Stimulated activated CD8-positive, alpha-beta memory T cell treated with anti-CD3 and anti-CD28 coated beads, Interleukin-15, amount 100 ng/mL, for 4 hours (primary cell): ENCODE results near the gene KIF6.

Experiments
- DNase-seq, 2 donors: peaks; one replicate each; pipeline ENCODE4 v3.0.0-alpha.2; 2020; ENCODE audit warnings: low read depth in 2 of 2

The KIF6 gene

GRCh38 chr6:39386487-39386886 lies 338.7 kb downstream of the KIF6 start:
- DNase-seq: no peak

DNA sequence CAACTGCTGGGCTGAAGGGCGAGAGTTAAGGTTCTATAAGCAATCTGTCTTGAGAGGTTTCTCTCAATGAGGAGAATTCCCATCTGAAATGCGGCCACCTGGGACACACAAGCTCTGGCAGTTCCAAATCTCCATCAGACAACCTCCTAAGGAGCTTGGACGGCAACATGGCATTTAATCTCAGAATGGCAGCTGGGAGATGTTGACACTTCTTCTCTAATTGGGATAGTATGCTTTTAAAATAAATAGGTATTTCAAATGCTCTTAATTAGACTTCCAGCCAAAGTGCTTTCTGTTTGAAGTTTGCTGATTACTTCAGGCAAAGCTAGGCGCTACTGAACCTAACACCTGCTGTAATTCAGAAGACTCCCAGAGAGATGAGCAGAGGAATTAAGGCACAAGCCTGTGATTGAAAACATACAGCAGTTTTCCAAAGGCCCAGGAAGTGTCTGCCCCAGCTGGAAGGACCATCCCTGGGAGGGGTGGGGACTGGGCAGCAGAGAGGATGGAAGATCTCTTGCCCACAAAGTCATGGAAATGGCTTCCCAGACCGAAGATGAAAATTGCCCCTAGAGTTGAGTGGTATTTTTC lies 343.6 kb downstream of the KIF6 start:
- DNase-seq: no peak

- DNase-seq: no peak
These were observed 344.2 kb downstream of the KIF6 start for GRCh38 chr6:39380837-39381549.

DNA sequence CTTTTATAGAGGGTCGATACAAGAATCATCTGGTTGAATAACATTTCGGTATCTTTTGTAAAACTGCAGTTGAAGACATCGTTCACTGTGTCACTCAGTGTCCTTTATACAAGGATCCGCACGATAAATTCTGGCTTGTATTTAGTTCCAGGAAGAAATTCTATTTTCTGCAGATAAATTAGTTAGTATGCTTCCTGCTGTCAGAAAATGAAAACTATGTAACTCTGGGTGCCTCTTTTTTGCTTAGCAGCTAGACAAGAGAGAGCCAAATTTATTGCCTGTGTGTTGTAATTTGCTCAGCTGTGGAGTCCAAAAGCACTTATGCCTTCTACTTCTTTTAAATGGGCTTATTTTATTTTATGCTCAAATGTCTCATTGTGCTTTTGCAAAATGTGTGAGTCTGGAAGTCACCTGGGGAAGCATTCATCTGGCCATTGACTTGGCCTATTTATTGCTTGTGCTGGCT lies 346.2 kb downstream of the KIF6 start:
- DNase-seq: no peak

DNA sequence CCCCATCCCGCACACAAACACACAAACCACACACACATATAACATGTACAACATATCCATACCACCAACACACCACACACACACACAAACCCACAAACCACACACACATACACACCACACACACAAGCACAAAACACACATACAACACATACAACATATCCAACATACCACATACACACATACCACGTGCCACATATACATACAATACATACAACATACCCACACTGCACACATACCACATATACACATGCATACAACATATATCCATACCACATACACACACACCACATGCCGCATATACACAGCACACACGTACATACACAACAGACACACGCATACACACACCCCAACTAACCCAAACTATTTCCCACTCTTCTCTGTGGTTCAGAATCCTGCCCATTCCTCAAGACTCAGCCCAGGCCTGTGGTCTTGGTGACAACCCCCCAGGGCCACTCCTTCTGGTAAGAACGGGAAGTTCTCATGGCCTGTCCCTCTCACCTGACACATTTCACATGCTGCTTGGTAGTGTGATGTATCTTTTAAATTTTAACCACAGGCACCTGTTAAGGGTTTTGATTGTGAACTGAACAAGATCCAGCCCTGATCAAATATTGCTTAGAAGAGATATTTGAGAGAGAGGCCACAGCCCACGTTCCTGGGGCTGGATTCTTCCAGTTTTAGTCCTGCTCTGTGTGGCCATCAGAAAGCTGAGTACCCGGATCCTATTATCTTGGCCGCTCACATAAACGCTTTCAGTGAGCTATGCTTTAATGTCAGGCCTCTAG lies 346.8 kb downstream of the KIF6 start:
- no peak for DNase-seq

DNA sequence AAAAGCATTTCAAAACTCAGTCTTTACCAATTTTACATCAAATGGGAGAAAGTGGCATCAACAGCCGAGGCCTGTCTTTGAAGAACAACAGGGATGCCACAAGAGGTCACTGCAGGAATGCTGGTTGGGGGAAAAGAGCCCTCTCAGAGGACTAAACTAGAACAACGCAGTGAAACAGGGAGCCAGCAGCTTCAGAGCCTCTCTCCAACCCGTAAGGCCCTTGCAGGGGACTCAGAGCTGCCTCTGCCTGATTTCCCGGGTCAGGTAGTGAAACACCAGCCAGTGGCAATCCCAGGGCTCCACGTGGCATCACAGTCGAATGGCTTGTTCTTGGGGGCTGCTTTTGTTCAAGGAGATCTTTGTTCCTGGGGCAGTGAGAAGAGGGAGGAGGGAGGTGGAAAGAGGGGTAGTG lies 347.7 kb downstream of the KIF6 start:
- no peak for DNase-seq

DNA sequence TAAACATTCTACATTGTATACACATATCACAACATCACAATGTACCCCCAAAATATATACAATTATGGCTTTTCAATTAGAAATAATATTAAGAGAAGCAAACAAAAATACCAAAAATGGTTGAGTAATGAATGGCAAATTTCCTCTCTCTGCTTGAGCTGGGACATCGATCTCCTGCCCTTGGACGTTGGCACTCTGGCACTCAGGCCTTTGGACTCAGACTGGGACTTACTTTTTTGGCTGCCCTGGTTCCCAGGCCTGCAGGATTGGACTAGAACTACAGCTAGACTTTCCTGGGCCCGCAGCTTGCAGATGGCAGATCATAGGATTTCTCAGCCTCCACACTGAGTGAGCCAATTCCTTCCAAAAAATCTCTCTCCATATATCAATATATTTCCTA lies 349.8 kb downstream of the KIF6 start:
- DNase-seq: no peak

GRCh38 chr6:39370390-39370789 lies 354.8 kb downstream of the KIF6 start:
- no peak for DNase-seq

GRCh38 chr6:39369987-39370386 lies 355.2 kb downstream of the KIF6 start:
- DNase-seq: no peak

GRCh38 chr6:39367700-39368099 lies 357.5 kb downstream of the KIF6 start:
- no peak for DNase-seq

DNA sequence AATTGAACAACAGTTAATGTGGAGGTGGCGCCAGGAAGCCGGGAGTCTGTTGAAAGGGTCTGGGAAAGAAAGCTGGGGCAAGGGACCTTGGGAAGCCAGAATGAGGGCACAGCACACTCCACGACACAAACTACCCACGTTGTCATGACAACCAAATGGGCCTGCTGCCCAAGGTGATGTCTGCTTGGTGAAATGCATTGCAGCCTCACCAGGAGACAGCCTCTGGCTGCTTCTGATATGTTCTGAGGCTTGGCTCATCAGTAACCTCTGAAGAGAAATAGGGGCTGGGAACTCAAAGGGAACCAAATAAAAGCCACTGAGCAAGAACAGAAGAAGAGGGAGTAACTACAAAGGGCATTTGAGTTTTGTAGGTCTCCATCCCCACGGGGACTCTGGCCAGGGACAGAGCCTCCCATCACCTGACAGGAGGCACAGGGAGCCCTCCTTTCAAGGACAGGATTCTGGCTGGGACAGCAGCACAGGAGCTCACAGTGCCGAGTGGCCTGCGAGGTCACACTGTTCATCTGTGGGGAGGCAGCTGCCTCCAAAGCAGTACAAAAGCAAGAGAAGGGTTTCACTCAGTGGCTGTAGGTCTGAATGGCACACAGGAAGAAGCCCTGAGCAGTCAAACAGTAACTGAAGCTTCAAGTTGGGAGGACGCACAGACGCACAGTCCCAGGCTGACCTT lies 358.1 kb downstream of the KIF6 start:
- DNase-seq: no peak

DNA sequence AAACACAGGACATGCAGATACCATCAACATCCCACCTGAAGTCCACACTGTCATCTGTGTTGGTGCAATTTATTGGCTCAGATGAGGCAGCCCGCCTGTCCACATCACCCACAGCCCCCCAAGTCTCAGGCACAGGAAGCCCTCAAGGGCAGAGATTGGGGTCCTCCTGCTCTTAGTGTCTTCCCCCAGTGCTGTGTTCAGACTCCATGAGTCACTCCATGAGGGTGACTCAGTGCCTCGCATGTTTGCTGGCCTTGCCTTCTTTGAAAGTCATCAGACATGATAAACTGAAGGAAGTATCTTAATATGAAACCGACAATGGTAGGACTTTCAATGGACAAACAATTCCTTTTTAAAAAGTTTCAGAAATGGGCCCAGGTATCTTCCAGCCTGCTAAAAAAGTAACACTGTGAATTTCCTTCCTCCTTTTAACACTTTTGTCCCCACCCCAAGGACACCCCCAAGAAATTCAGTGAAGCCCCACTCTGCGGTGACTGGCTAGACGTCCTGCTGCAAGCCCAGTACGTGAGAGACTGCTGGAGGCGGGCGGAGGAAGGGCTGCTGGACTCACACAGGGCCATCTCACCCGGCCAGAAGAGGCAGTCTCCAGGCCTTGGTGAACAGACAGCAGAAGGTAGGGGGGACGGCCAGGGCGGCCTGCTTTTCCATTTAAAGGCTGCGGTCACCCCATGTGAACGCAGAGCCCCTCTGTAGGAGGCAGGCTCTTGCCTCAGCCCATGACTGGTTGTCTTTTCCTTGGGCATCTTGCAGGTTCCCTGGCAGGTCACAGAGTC lies 359.7 kb downstream of the KIF6 start:
- no peak for DNase-seq

DNA sequence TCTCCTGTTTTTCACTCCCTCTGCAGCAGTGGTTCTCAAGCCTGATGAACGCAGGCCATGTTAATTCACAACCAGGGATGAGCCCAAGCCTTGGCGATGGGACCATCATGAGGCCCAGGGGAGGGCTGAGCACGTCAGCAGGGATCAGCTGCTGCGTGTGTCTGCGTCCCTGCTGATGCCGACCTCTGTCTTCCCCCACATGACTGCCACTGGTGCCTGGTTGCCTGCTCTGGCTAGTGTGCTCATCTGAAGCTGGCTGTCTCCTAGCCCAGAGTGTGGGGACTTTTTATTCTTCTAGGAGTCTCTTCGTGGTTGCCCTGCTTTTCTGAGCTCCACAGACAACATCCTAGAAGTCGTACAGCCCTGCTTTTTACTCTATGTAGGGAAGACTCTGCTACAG lies 361.9 kb downstream of the KIF6 start:
- no peak for DNase-seq

DNA sequence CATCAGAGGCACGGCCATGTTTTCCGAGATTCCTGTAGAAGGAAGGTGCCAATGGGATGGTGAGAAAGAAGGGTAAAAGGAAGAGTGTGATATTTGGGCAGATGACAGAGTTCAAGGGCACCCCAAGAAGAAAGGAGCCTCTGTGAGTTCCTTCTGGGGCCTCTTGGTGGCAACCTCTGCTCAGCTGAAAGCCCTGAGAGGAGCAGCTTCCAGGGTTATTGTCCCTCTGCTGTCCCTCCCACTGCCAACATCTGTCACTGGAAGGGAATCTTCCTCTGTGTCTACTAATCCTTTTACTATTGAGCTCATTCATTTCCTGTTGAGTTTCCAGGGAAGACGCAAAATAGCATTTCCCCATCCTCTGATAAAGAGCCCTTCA lies 362.7 kb downstream of the KIF6 start:
- DNase-seq: no peak

DNA sequence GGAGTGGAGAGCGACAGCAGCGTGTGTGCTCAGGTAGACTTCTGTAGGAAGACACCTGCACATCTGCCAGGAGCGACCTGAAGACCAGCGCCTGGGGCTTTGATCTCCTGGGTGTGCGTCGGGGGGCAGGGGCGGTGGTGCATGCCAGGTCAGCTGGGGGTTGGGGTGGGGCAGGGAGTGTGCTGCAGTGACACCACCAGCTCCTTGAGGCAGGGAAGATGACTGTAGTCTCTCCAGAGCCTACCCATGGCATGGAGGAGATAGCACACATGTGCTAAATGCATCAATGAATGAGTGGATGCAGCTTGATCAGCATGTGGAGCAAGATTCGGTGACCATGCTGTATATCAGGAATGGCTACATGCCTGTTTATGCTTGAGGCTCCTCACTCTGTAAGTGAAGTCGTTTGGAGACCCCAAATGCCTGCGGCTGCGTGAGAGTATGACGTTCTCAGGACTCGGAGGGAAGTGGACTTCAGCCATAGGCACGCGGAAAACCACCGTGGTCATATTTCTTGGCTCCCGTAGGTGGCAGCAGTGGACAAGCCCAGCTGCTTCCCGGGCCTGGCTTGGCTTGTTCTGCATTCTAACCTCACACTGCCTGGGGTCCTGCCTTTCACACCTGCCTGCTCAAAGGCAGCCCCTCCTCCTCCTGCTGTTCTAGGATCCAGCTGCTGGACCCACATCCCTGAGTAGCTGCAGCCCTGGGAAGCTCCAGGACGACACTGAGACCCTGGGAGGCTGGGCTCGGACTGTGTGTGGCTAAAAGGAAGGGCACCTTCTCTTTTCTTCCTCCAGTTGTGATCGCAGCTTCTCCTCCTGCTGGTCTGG lies 363.3 kb downstream of the KIF6 start:
- no peak for DNase-seq

GRCh38 chr6:39360378-39360777 lies 364.8 kb downstream of the KIF6 start:
- DNase-seq: no peak

- no peak for DNase-seq
These were observed 367.1 kb downstream of the KIF6 start for GRCh38 chr6:39357998-39358686.

DNA sequence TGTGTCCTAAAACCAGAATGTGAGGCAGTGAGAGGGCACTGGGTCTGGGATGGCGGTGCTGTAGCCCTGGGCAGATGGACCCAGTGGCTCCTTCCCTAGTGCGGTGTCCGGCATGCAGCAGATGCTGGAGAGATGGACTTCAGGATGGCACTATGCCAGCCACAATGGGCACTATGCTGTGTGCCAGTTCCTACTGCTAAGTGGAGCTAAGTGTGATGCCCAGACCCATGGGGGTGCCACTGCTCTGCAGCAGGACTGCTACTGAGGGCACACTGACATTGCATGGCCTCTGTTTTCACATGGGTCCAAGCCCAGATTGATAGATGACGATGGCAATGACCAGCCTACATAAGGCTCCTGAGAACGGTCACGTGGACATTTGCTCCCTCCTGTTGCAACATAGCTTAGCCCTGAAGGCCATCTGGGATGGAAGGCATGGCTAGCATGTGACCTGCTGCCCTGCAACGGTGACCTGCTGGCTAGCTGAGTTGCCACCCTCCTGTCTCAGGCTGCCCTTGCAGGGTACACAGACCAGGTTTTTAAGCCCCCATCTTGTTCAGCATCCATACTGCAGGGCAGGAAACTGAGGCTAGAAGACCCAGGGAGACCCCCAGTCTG lies 371.4 kb downstream of the KIF6 start:
- no peak for DNase-seq

DNA sequence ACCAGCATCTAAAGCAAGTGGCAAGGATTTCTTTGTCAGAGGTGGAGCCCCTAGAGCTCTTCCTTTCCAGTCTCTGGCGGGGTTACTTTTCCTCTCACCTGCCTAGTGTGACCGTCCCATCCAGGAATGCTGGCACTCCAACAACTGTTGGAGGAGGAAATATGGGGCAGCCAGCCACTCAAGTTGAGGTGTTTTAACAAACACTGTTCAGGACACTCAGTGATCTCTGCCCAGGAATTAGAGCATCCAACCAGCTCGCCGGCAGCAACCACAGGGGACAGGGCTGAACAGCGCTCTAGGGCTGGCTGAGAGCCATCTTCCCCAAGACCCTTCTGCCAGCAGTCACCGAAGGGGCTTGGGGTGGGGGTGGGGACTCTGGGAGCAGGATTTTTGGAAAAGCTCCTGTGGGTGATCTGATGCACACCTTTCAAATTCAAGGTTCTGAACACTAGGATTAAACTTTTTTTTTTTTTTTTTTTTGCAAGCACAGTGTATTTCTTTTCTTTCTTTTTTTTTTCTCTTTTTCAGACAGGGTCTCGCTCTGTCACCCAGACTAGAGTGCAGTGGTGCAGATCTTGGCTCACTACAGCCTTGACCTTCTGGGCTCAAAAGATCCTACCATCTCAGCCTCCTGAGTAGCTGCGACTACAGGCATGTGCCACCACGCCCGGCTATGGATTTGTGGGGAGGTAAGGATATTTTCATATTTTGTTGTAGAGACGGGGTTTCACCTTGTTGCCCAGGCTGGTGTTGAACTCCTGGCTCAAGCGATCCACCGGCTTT lies 374.3 kb downstream of the KIF6 start:
- DNase-seq: no peak
